ENCODE data around the gene TAX1BP3. TPM values are rescaled to one million over a fixed set of nuclear protein-coding genes. Genes with fewer than 3 reads are reported as not detected.

TAX1BP3 gene
- total and polyA plus RNA-seq, 2 donors (not counting 1 experiment from before 2014, with no cell fraction given): 121 to 141 TPM

GRCh38 chr17:3692346-3692745 is 24.0 kb upstream of the TAX1BP3 start:
- H3K4me2 ChIP-seq (ENCODE audit: extremely low read depth, insufficient read depth, low read length): no peak overlapping the region
- H3K4me1 ChIP-seq (ENCODE audit: control insufficient read depth, extremely low read depth, insufficient read depth, low read length): peaks cover 3% of the 10 kb centered on the region
- no peak overlapping the region for H3K9ac ChIP-seq (ENCODE audit: insufficient read depth, low read length)
- no peaks in the 10 kb centered on the region for H3K9me3 ChIP-seq (ENCODE audit: control insufficient read depth, insufficient read depth, low read depth, low read length)
- H3K27ac ChIP-seq (ENCODE audit: insufficient read depth, low read length): no peak overlapping the region
- TF ChIP-seq CTCF (conservative IDR thresholded peaks at IDR 0.05 in 1 of 2, IDR thresholded peaks at IDR 0.05 in 1 of 2; ENCODE audit: low read depth in 1 of 2, low read length in 2 of 2) (peak; percentile 3 to 13), EZH2 (IDR thresholded peaks at IDR 0.05; ENCODE audit: low read length, missing control alignments) (no peak)
- H3K36me3 ChIP-seq (ENCODE audit: control insufficient read depth, insufficient read depth, low read length): no peaks in the 10 kb centered on the region
- no peaks in the 10 kb centered on the region for H4K20me1 ChIP-seq (ENCODE audit: control insufficient read depth, extremely low read depth, insufficient read depth, low read length)
- no peak for DNase-seq (ENCODE audit: low read depth in 2 of 2)
- H2AFZ ChIP-seq (ENCODE audit: low read length): no peak overlapping the region
- H3K27me3 ChIP-seq (ENCODE audit: control insufficient read depth, insufficient read depth, low read length): no peaks in the 10 kb centered on the region
- H3K4me3 ChIP-seq (replicated peaks in 1 of 4; ENCODE audit: control extremely low read depth in 1 of 4, insufficient read depth in 1 of 4, low read depth in 3 of 4, low read length in 4 of 4): no peak overlapping the region
- H3K79me2 ChIP-seq (ENCODE audit: control insufficient read depth, insufficient read depth, low read length): no peaks in the 10 kb centered on the region

GRCh38 chr17:3691617-3692067 is 23.3 kb upstream of the TAX1BP3 start:
- no peak overlapping the region for H3K27ac ChIP-seq (ENCODE audit: insufficient read depth, low read length)
- H3K36me3 ChIP-seq (ENCODE audit: control insufficient read depth, insufficient read depth, low read length): no peaks in the 10 kb centered on the region
- H3K9me3 ChIP-seq (ENCODE audit: control insufficient read depth, insufficient read depth, low read depth, low read length): no peaks in the 10 kb centered on the region
- no peaks in the 10 kb centered on the region for H4K20me1 ChIP-seq (ENCODE audit: control insufficient read depth, extremely low read depth, insufficient read depth, low read length)
- H3K27me3 ChIP-seq (ENCODE audit: control insufficient read depth, insufficient read depth, low read length): no peaks in the 10 kb centered on the region
- TF ChIP-seq CTCF (conservative IDR thresholded peaks at IDR 0.05 in 1 of 2, IDR thresholded peaks at IDR 0.05 in 1 of 2; ENCODE audit: low read depth in 1 of 2, low read length in 2 of 2) (no peak), EZH2 (IDR thresholded peaks at IDR 0.05; ENCODE audit: low read length, missing control alignments) (no peak)
- no peak overlapping the region for H3K9ac ChIP-seq (ENCODE audit: insufficient read depth, low read length)
- no peak overlapping the region for H3K4me2 ChIP-seq (ENCODE audit: extremely low read depth, insufficient read depth, low read length)
- no peak for DNase-seq (ENCODE audit: low read depth in 2 of 2)
- no peak overlapping the region for H3K4me3 ChIP-seq (replicated peaks in 1 of 4; ENCODE audit: control extremely low read depth in 1 of 4, insufficient read depth in 1 of 4, low read depth in 3 of 4, low read length in 4 of 4)
- no peaks in the 10 kb centered on the region for H3K79me2 ChIP-seq (ENCODE audit: control insufficient read depth, insufficient read depth, low read length)
- peaks cover 3% of the 10 kb centered on the region for H3K4me1 ChIP-seq (ENCODE audit: control insufficient read depth, extremely low read depth, insufficient read depth, low read length)
- H2AFZ ChIP-seq (ENCODE audit: low read length): no peak overlapping the region

GRCh38 chr17:3690094-3690715 is 21.8 kb upstream of the TAX1BP3 start:
- Histone ChIP-seq H3K4me3 (replicated peaks in 1 of 4; ENCODE audit: control extremely low read depth in 1 of 4, insufficient read depth in 1 of 4, low read depth in 3 of 4, low read length in 4 of 4) (no peak overlapping the region), H3K79me2 (ENCODE audit: control insufficient read depth, insufficient read depth, low read length) (no peaks in the 10 kb centered on the region), H3K36me3 (ENCODE audit: control insufficient read depth, insufficient read depth, low read length) (no peaks in the 10 kb centered on the region), H3K27ac (ENCODE audit: insufficient read depth, low read length) (no peak overlapping the region), H3K4me1 (ENCODE audit: control insufficient read depth, extremely low read depth, insufficient read depth, low read length) (peaks cover 2% of the 10 kb centered on the region), H3K9me3 (ENCODE audit: control insufficient read depth, insufficient read depth, low read depth, low read length) (no peaks in the 10 kb centered on the region), H3K27me3 (ENCODE audit: control insufficient read depth, insufficient read depth, low read length) (no peaks in the 10 kb centered on the region), H4K20me1 (ENCODE audit: control insufficient read depth, extremely low read depth, insufficient read depth, low read length) (no peaks in the 10 kb centered on the region), H3K9ac (ENCODE audit: insufficient read depth, low read length) (no peak overlapping the region), H2AFZ (ENCODE audit: low read length) (no peak overlapping the region), H3K4me2 (ENCODE audit: extremely low read depth, insufficient read depth, low read length) (no peak overlapping the region)
- TF ChIP-seq EZH2 (IDR thresholded peaks at IDR 0.05; ENCODE audit: low read length, missing control alignments) (no peak), CTCF (conservative IDR thresholded peaks at IDR 0.05 in 1 of 2, IDR thresholded peaks at IDR 0.05 in 1 of 2; ENCODE audit: low read depth in 1 of 2, low read length in 2 of 2) (no peak)
- DNase-seq (ENCODE audit: low read depth in 2 of 2): no peak
